HL-60/S4 treated with phorbol 12-myristate 13-acetate at 8.2 ng/mL for 4 days and 3 days (cell line): ENCODE data around the gene LRRIQ1.
"Not testable (repeated sequence)": the region's sequence is repeated elsewhere in the genome, so short reads cannot be mapped to it uniquely, and the experiment has no call there.

Experiments
- in situ Hi-C: fragments of 300-500 bp; cut with MboI; formaldehyde crosslinking; loops from 2 replicates; pipeline ENCODE4 v1.15.0; 2022; ENCODE audit warnings: low sequenced_read_pairs

LRRIQ1 gene

DNA sequence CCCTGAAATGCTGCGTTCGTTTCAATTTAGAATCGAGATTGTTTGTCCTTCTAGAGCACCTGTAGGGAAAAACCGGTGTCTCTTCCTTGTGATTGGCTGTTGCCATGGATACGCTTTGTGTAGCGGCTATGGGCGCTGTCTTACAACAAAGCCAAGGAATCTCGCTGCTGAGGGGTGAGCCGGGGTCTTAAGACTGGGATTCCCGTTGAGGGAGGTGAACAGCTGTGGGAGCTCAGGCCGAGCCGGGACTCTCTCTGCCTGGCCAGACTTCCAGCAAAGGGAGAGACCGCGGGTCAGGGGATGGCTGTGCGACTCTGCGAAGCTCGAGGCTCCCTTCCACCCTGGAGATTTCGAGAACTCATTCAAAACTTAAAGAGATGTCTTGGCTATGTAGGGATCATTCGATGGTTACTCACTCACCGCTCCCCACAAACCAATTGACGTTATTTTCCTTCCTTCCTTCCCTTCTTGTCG, at the start of gene LRRIQ1, which contains the start of gene TSPAN19:
LRRIQ1 (plus strand) TSS at position 118 of the 474 bp plus-strand sequence. CDS start 1,826 bp downstream, outside the sequence.
TSPAN19 (minus strand) TSS at position 44 of the 474 bp plus-strand sequence. CDS start 6,331 bp downstream, outside the sequence.
- in situ Hi-C loops, result loop anchor here (25.0 kb wide), 1 partner anchor 174 kb away; no protein-coding TSS in a partner anchor

GRCh38 chr12:84986586-84986985, 49.6 kb upstream of the LRRIQ1 start:
- in situ Hi-C loops, result no loop called here

- in situ Hi-C loops, result no loop called here
Measured at GRCh38 chr12:84994426-84994825, 41.7 kb upstream of the LRRIQ1 start.

DNA sequence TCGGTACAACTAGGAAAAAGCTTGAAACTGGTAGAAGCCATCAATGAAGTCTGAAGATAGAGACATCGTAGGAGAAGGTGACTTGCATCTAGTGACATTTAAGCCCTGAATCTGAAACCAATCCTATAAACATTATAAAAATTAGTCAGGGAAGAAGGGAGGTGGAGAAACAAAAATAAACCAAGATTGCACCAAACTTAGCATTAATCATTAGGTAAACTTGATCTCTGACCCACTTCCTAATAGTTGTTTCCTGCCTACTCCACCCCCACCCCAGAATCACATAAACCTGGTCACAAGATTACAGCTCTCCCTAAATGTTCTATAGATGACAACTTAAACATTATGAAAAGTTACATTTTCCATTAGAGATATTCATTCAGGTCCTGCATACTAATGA, 40.5 kb upstream of the LRRIQ1 start:
- in situ Hi-C loops, result no loop called here

GRCh38 chr12:84996759-84997158, 39.4 kb upstream of the LRRIQ1 start:
- in situ Hi-C loops, result no loop called here

DNA sequence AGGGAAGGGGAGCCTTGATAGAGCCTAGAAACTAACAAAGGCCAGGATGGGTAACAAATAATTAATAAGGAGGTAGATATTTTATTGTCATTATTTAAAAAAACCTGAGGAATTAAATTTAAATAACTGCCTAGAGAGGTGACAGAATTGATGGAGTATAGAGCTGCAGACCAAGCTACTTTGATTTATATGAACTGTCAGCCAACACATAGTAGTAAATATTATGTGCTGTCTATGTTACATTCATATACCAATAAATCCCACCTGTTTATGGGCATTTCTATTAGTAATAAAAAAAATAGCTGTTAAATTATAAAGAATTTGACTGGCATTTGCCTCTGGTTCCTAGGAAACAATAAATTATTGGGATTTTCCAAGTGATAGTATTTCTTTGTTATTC, 37.8 kb upstream of the LRRIQ1 start:
- in situ Hi-C loops, result no loop called here

DNA sequence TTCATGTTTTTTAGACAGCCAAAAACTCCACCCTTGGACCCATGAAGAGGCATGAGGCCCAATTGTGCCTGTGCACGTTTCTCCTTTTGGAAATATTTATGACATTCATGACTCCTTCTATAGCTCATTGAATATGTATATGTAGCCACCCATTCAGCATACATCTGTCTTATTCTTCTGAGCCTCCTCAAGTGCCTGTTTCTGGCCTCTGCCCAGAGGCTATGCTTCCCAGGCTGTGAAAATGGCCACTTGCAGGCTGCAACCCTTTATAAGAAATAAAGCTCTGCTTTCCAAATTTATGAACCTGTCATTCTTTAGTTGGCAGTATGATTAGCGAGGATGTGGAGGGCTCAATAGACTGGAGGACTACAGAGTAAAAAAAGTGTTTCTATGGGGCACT, 35.4 kb upstream of the LRRIQ1 start:
- in situ Hi-C loops, result no loop called here

GRCh38 chr12:85002778-85003296, 33.3 kb upstream of the LRRIQ1 start:
- in situ Hi-C loops, result no loop called here

- in situ Hi-C loops, result no loop called here
Measured at GRCh38 chr12:85004204-85004603, 31.9 kb upstream of the LRRIQ1 start.

- in situ Hi-C loops, result not testable (repeated sequence)
Measured at GRCh38 chr12:85005047-85005446, 31.1 kb upstream of the LRRIQ1 start.

DNA sequence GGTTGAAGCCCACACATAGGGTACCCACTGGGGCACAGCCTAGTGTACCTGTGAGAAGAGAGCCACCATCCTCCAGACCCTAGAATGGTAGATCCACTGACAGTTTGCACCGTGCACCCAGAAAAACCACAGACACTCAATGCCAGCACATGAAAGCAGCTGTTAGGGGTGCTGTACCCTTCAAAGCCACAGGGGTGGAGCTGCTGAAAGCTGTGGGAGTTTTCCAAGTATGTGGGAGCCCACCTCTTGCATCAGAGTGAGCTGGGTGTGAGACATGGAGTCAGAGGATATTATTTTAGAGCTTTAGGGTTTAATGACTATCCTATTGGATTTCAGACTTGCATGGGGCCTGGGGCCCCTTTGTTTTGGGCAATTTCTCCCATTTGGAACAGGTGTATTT, 30.5 kb upstream of the LRRIQ1 start:
- in situ Hi-C loops, result no loop called here

DNA sequence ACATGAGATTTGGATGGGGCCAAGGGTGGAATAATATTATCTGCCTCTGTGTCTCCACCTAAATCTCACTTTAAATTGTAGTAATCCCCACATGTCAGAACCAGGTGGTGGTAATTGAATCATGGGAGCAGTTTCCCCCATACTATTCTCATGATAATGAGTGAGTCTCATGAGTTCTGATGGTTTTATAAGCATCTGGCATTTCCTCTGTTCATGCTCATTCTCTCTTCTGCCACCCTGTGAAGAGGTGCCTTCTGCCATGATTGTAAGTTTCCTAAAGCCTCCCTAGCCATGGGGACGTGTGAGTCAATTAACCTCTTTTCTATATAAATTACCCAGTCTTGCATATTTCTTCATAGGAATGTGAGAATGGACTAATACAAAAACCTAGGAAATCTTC, 29.9 kb upstream of the LRRIQ1 start:
- in situ Hi-C loops, result no loop called here

DNA sequence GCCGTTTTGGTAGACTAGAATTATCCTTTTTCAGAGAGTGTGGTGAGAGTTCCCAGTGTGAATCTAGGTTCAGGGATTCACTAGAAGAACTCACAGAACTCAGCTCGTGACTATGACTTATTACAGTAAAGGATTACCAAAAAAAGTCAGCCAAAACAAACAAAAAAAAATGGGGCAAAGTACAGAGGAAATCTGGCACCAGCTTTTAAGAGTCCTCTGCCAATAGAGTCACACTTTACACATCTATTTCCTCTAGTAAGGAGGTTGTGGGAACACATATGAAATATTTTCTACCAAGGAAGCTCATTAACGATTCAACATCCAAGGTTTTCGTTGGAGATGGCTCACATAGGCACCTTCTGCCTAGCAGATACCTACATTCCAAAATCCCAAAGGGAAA, 28.3 kb upstream of the LRRIQ1 start:
- in situ Hi-C loops, result no loop called here

DNA sequence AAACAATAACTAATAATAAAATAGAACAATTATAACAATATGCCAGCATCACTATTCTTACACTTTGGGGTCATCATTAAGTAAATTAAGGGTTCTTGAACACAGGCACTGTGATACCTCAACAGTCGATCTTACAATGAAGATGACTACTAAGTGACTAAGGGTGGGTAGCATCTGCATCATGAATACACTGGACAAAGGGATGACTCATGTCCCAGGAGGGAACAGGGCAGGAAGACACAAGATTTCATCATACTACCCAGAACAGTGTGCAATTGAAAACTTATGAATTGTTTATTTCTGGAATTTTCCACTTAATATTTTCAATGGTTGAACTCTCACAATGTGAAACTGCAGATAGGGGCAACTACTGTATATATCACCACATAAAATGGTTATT, 19.7 kb upstream of the LRRIQ1 start:
- in situ Hi-C loops, result no loop called here

DNA sequence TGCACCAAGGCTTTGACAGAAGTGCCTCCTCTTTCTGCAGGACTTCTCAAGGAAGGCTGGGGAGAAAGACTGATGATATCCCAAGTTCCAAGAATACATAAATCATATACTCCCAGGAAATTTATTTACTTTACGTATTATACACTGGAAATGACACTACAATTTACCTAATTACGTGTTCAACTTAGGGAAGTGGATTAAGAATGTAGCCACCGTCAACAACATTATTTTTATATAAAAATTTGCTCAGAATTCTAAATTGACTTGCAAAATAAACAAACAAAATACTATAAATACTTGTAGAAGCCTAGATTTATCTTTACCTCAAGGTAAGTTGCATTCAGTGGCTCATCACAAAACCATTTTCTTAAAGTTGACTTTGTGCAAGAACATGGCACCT, 19.0 kb upstream of the LRRIQ1 start:
- in situ Hi-C loops, result no loop called here

DNA sequence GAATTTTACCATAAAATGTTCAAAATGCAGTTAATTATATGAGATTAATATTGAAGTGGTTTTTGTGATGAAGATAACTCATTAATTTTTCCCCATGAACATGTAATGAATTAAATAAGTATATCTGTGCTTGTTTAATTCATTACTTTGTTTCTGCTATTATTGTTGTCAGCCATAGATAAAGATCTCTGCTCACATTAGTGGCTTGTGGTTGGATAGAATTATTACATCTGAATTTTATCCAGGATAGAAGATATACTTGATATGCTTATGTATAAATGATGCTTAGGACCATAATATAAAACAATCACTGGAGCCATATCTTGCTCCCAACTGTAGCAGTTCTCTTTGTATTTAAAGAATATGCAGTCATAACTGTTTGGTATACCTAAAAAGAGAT, 18.5 kb upstream of the LRRIQ1 start:
- in situ Hi-C loops, result no loop called here

- in situ Hi-C loops, result no loop called here
Measured at GRCh38 chr12:85018098-85018497, 18.1 kb upstream of the LRRIQ1 start.

GRCh38 chr12:85029456-85029855, 6.7 kb upstream of the LRRIQ1 start:
- in situ Hi-C loops, result loop anchor here (25.0 kb wide), 1 partner anchor 167 kb away; no protein-coding TSS in a partner anchor

DNA sequence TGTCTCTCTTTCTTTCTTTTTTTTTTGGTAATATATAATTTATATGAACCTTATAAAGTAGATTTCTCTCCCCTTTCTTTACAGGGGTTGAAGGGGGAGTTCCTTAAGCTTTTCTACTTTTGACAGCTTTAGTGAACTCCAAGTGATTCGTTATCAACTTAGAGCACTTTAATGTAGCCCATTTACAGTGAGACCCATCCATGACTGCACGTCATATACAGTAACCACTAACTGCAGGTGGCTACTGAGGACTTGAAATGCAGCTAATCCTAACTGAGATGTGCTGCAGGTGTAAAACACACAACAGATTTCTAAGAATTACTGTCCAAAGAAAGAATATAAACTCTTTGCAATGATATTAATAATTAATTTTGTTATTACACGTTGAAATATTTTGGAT, 582 bp downstream of the LRRIQ1 start:
- in situ Hi-C loops, result loop anchor here (25.0 kb wide), 1 partner anchor 174 kb away; no protein-coding TSS in a partner anchor

DNA sequence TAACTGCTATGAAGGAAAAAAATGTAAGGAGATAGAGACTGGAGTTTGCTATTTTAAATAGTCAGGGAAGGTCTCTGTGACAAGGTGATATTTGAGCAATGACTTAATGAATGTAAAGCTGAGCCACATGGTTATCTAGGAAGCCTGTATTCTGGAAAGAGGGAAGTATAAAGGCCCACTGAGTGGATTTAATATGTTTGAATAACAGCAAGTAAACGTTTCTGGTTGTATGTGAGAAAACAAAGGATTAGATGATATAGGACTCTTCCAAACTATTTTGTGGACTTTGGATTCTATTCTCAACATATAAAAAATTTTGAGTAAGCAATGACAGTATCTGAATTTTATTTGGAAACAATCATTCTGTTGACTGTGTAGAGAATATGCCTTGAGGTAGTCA, 5.2 kb downstream of the LRRIQ1 start:
- in situ Hi-C loops, result loop anchor here (25.0 kb wide), 1 partner anchor 179 kb away; no protein-coding TSS in a partner anchor

GRCh38 chr12:85043829-85044228, 7.7 kb downstream of the LRRIQ1 start:
- in situ Hi-C loops, result loop anchor here (25.0 kb wide), 1 partner anchor 182 kb away; no protein-coding TSS in a partner anchor

- in situ Hi-C loops, result no loop called here
Measured at GRCh38 chr12:85057370-85057963, 21.3 kb downstream of the LRRIQ1 start.
